PC-9 (cell line): ENCODE measurements around the gene HOXB5. TPM values are rescaled to one million over a fixed set of nuclear protein-coding genes. Genes with fewer than 3 reads are reported as not detected.

Experiments used
- BruUV-seq: library from RNA; stranded (reverse); fragments of 400-500 nt; replicated peaks from 2 replicates; lab custom pipeline; 2021; lab: Mats Ljungman, UMichigan
- CTCF ChIA-PET: fragments of 300-600 bp; sonication (Branson Sonifier 250); formaldehyde crosslinking; loops from one replicate; lab custom pipeline; 2022; ENCODE audit warnings: antibody characterized with exemption; lab: Charles Lee
- POLR2A ChIA-PET: fragments of 300-600 bp; sonication (Branson Sonifier 250); formaldehyde crosslinking; loops from one replicate; lab custom pipeline; 2022; ENCODE audit warnings: antibody characterized with exemption; ENCODE audit not compliant: unreplicated experiment; lab: Charles Lee
- DNase-seq, 2 experiments: peaks; one replicate each; pipeline versions ENCODE4 v3.0.0 to v3.0.0-alpha.2; 2015 to 2022; ENCODE audit warnings: mixed read lengths in 1 of 2
- H2AFZ ChIP-seq: fragments of 200-600 bp; sonication (generic); 2 replicates; pipeline ENCODE4 v1.8.1; 2017; ENCODE audit warnings: antibody characterized with exemption
- H3F3A ChIP-seq: fragments of 200-600 bp; sonication (generic); 2 replicates; pipeline ENCODE4 v1.8.1; 2017; ENCODE audit warnings: antibody characterized with exemption, mild to moderate bottlenecking, low read depth; ENCODE audit not compliant: insufficient read depth
- H3K27ac ChIP-seq: fragments of 200-600 bp; sonication (generic); 2 replicates; pipeline ENCODE4 v1.6.1; 2016; ENCODE audit warnings: mixed run types
- H3K27me3 ChIP-seq: fragments of 200-600 bp; sonication (generic); 2 replicates; pipeline ENCODE4 v1.6.1; 2016; ENCODE audit warnings: low read depth, mixed run types; ENCODE audit not compliant: insufficient read depth
- H3K36me3 ChIP-seq: fragments of 200-600 bp; sonication (generic); 2 replicates; pipeline ENCODE4 v1.6.1; 2016; ENCODE audit warnings: low read depth, mixed run types
- H3K4me1 ChIP-seq: fragments of 200-600 bp; sonication (generic); replicated peaks from 2 replicates; pipeline ENCODE4 v1.6.1; 2016; ENCODE audit warnings: mixed run types; ENCODE audit not compliant: insufficient read depth
- H3K4me2 ChIP-seq: fragments of 200-600 bp; sonication (generic); 2 replicates; pipeline ENCODE4 v1.6.1; 2017; ENCODE audit warnings: mixed run types
- H3K4me3 ChIP-seq: fragments of 200-600 bp; sonication (generic); 2 replicates; pipeline ENCODE4 v1.6.1; 2016; ENCODE audit warnings: mixed run types
- H3K79me2 ChIP-seq: fragments of 200-600 bp; sonication (generic); 2 replicates; pipeline ENCODE4 v1.6.1; 2017; ENCODE audit warnings: low read depth, mixed run types
- H3K9me2 ChIP-seq: fragments of 200-600 bp; sonication (generic); 2 replicates; pipeline ENCODE4 v1.8.1; 2017; ENCODE audit warnings: mild to moderate bottlenecking; ENCODE audit not compliant: insufficient read depth
- H3K9me3 ChIP-seq: fragments of 200-600 bp; sonication (generic); 2 replicates; pipeline ENCODE4 v1.8.1; 2016; ENCODE audit warnings: low read depth; ENCODE audit not compliant: insufficient read depth
- H4K20me1 ChIP-seq: fragments of 200-600 bp; sonication (generic); 2 replicates; pipeline ENCODE4 v1.8.1; 2017; ENCODE audit not compliant: insufficient read depth
- CTCF ChIP-seq: fragments of 200-600 bp; sonication (generic); conservative IDR thresholded peaks from 2 replicates; pipeline ENCODE4 v1.6.1; 2017; ENCODE audit warnings: mixed run types, antibody characterized with exemption, mild to moderate bottlenecking, moderate library complexity
- EZH2 ChIP-seq: fragments of 200-600 bp; sonication (generic); IDR thresholded peaks from 2 replicates; pipeline ENCODE4 v1.8.0; 2017; ENCODE audit warnings: antibody characterized with exemption, low read depth
- intact Hi-C: fragments of 100-400 bp; cut with micrococcal nuclease; formaldehyde crosslinking; loops from one replicate; pipeline ENCODE4 v1.10.0; 2022; ENCODE audit not compliant: unreplicated experiment
- total RNA-seq: library from RNA; stranded (reverse); gene quantifications from 2 replicates; pipeline ENCODE4 v1.2.3, GENCODE V29; 2021

The HOXB5 gene
- total RNA-seq, 1 experiment from 2014 or later, result 12.9 TPM

GRCh38 chr17:48588528-48588927, 5.1 kb downstream of the HOXB5 start:
- no peaks in the 10 kb centered on the region; the same call in none of the 2 replicates for H3K36me3 ChIP-seq
- H3K79me2 ChIP-seq, result 0 out of 2 replicates have a peak, but pooled peaks cover 5% of the 10 kb centered on the region
- H3K9me2 ChIP-seq, result no peaks in the 10 kb centered on the region
- H3K4me1 ChIP-seq, result peaks cover 12% of the 10 kb centered on the region
- H3F3A ChIP-seq, result peaks cover 13% of the 10 kb centered on the region; the same call in 1 of the 2 replicates
- H3K27ac ChIP-seq, result no peak overlapping the region
- intact Hi-C loops, result no loop called here
- no peak for DNase-seq
- TF ChIP-seq CTCF (no peak), EZH2 (no peak)
- no peaks in the 10 kb centered on the region for H3K27me3 ChIP-seq
- no peak overlapping the region for H2AFZ ChIP-seq
- CTCF ChIA-PET, result no interaction called here
- no peak overlapping the region for H3K4me2 ChIP-seq
- BruUV-seq, result no TSS peak
- no peaks in the 10 kb centered on the region for H3K9me3 ChIP-seq
- H3K4me3 ChIP-seq, result no peak overlapping the region
- no peaks in the 10 kb centered on the region for H4K20me1 ChIP-seq
- POLR2A ChIA-PET, result no interaction called here

GRCh38 chr17:48588074-48588415, 5.5 kb downstream of the HOXB5 start:
- intact Hi-C loops, result no loop called here
- Histone ChIP-seq H3K4me3 (no peak overlapping the region), H3K36me3 (no peaks in the 10 kb centered on the region; the same call in 1 of the 2 replicates), H4K20me1 (no peaks in the 10 kb centered on the region), H3K4me1 (peaks cover 12% of the 10 kb centered on the region), H3K79me2 (0 out of 2 replicates have a peak, but pooled peaks cover 5% of the 10 kb centered on the region), H3K4me2 (no peak overlapping the region; the same call in 1 of the 2 replicates), H2AFZ (no peak overlapping the region), H3K27ac (0 out of 2 replicates have a peak overlapping the region, but pooled peaks have one; percentile 23), H3K9me2 (no peaks in the 10 kb centered on the region), H3F3A (peaks cover 13% of the 10 kb centered on the region; the same call in 1 of the 2 replicates), H3K9me3 (no peaks in the 10 kb centered on the region), H3K27me3 (no peaks in the 10 kb centered on the region)
- ChIA-PET CTCF (no interaction called here), POLR2A (no interaction called here)
- no peak for TF ChIP-seq CTCF
- DNase-seq, result no peak
- no TSS peak for BruUV-seq

GRCh38 chr17:48587276-48588073, 6.1 kb downstream of the HOXB5 start:
- Histone ChIP-seq H3K4me2 (no peak overlapping the region; the same call in 1 of the 2 replicates), H3K9me3 (no peaks in the 10 kb centered on the region), H3K4me3 (no peak overlapping the region), H3K27ac (peak overlapping the region; percentile 23; the same call in 1 of the 2 replicates), H4K20me1 (no peaks in the 10 kb centered on the region), H3F3A (peaks cover 13% of the 10 kb centered on the region; the same call in 1 of the 2 replicates), H3K79me2 (0 out of 2 replicates have a peak, but pooled peaks cover 5% of the 10 kb centered on the region), H3K4me1 (peaks cover 12% of the 10 kb centered on the region), H3K36me3 (no peaks in the 10 kb centered on the region; the same call in 1 of the 2 replicates), H3K27me3 (no peaks in the 10 kb centered on the region), H3K9me2 (no peaks in the 10 kb centered on the region), H2AFZ (no peak overlapping the region)
- DNase-seq, result no peak
- POLR2A ChIA-PET, result interaction anchor here (0.6 kb wide), 1 partner anchor 22 kb away, joined by 7 read pairs; no protein-coding TSS in a partner anchor
- CTCF ChIA-PET, result interaction anchor here (0.8 kb wide), 1 partner anchor 70 kb away, joined by 10 read pairs; no protein-coding TSS in a partner anchor
- intact Hi-C loops, result loop anchor here (1.0 kb wide), 1 partner anchor 26 kb away; no protein-coding TSS in a partner anchor
- BruUV-seq, result no TSS peak
- no peak for TF ChIP-seq EZH2
- no peak for TF ChIP-seq CTCF
